WERI-Rb-1 (cell line): ENCODE results near the gene SEMA4D.

Experiments
- DNase-seq: peaks from one replicate; pipeline ENCODE4 v3.0.0-alpha.2; 2020
- H3K27ac ChIP-seq: fragments of 250-450 bp; sonication (Bioruptor Pico); 2 replicates; pipeline ENCODE4 v1.5.1; 2020; ENCODE audit warnings: mild to moderate bottlenecking, moderate library complexity
- H3K27me3 ChIP-seq: fragments of 250-450 bp; sonication (Bioruptor Pico); 2 replicates; pipeline ENCODE4 v1.5.1; 2021; ENCODE audit warnings: mild to moderate bottlenecking, low read depth, moderate library complexity; ENCODE audit not compliant: insufficient read depth, severe bottlenecking
- H3K36me3 ChIP-seq: fragments of 250-450 bp; sonication (Bioruptor Pico); 2 replicates; pipeline ENCODE4 v1.5.1; 2020; ENCODE audit warnings: mild to moderate bottlenecking, moderate library complexity
- H3K4me3 ChIP-seq: 2 replicates; pipeline ENCODE4 v1.5.1; 2011; ENCODE audit warnings: low read depth, mild to moderate bottlenecking, control low read depth, low read length
- H3K9me3 ChIP-seq: fragments of 250-450 bp; sonication (Bioruptor Pico); 2 replicates; pipeline ENCODE4 v1.5.1; 2021; ENCODE audit warnings: mild to moderate bottlenecking, moderate library complexity; ENCODE audit not compliant: severe bottlenecking
- CTCF ChIP-seq: IDR thresholded peaks from 2 replicates; pipeline ENCODE4 v1.5.1; 2011; ENCODE audit warnings: low read depth, mild to moderate bottlenecking, control low read depth, inconsistent platforms, low read length

Gene SEMA4D

GRCh38 chr9:89441655-89441970 is 56.3 kb downstream of the SEMA4D start:
- no peak overlapping the region for H3K27ac ChIP-seq
- TF ChIP-seq CTCF: no peak
- no peaks in the 10 kb centered on the region for H3K36me3 ChIP-seq
- H3K4me3 ChIP-seq: no peak overlapping the region
- H3K27me3 ChIP-seq: no peaks in the 10 kb centered on the region
- no peak for DNase-seq
- no peaks in the 10 kb centered on the region for H3K9me3 ChIP-seq

DNA sequence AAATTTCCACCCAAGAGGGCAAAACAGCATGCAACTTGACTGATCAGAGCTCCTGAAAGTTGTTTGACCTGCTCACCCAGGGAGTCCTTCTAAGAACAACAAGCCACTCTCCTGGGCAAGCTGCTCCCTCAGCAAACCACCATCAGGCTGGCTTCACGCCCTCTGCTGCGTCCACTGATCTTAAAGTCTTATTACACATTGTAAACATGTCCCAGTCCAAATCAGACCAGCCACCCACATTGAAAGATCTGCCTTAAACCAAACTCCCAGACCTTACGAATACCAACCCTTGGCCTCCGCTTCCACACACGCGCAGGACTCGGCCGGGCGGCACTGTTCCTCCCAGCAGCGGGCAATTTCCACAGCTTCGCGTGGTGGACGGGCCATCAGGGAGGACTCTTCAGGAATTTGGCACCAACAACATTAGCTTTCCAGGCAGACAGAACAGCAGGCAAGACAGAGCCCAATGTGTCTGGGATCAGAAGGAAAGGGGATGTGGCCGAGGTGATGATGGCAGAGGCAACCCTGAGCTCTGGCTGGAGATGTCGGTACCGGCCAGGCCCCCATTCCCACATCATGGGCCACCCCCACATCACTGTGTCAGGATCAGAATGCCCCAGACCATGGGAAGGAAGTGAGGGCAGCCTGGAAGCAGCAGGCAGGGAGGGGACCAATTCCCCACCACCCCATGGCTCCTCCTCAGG is 56.8 kb downstream of the SEMA4D start:
- Histone ChIP-seq H3K27me3 (no peaks in the 10 kb centered on the region), H3K27ac (no peak overlapping the region)
- no peak for DNase-seq

GRCh38 chr9:89440548-89440947 is 57.4 kb downstream of the SEMA4D start:
- H3K9me3 ChIP-seq: no peaks in the 10 kb centered on the region
- H3K4me3 ChIP-seq: no peak overlapping the region
- no peak for TF ChIP-seq CTCF
- no peaks in the 10 kb centered on the region for H3K36me3 ChIP-seq
- DNase-seq: no peak
- no peak overlapping the region for H3K27ac ChIP-seq
- no peaks in the 10 kb centered on the region for H3K27me3 ChIP-seq

More for the DNA sequence above, 56.8 kb downstream of the SEMA4D start:
- TF ChIP-seq CTCF: no peak
- Histone ChIP-seq H3K9me3 (no peaks in the 10 kb centered on the region), H3K36me3 (no peaks in the 10 kb centered on the region), H3K4me3 (no peak overlapping the region)

GRCh38 chr9:89440046-89440445 is 57.9 kb downstream of the SEMA4D start:
- Histone ChIP-seq H3K9me3 (no peaks in the 10 kb centered on the region), H3K36me3 (no peaks in the 10 kb centered on the region), H3K4me3 (no peak overlapping the region), H3K27ac (no peak overlapping the region), H3K27me3 (no peaks in the 10 kb centered on the region)
- no peak for DNase-seq
- TF ChIP-seq CTCF: no peak

GRCh38 chr9:89439571-89439970 is 58.3 kb downstream of the SEMA4D start:
- Histone ChIP-seq H3K4me3 (no peak overlapping the region), H3K27me3 (no peaks in the 10 kb centered on the region), H3K36me3 (no peaks in the 10 kb centered on the region), H3K27ac (no peak overlapping the region), H3K9me3 (no peaks in the 10 kb centered on the region)
- DNase-seq: no peak
- no peak for TF ChIP-seq CTCF

GRCh38 chr9:89438194-89438593 is 59.7 kb downstream of the SEMA4D start:
- no peak overlapping the region for H3K27ac ChIP-seq
- no peaks in the 10 kb centered on the region for H3K9me3 ChIP-seq
- H3K4me3 ChIP-seq: no peak overlapping the region
- TF ChIP-seq CTCF: no peak
- no peak for DNase-seq
- H3K36me3 ChIP-seq: no peaks in the 10 kb centered on the region
- no peaks in the 10 kb centered on the region for H3K27me3 ChIP-seq
